Measurements from ENCODE around the gene SDCBP2.

SDCBP2 gene

GRCh38 chr20:1328680-1329330, at the start of gene SDCBP2:
TSS of gene SDCBP2 (minus strand) at chr20:1329139. CDS start at chr20:1320416, 8,723 bp downstream.
- no peak for DNase-seq

- DNase-seq = no peak
Measured at GRCh38 chr20:1378735-1379125, 49.8 kb upstream of the SDCBP2 start.

GRCh38 chr20:1377984-1378734, 49.2 kb upstream of the SDCBP2 start:
- DNase-seq = peak; percentile 37

- no peak for DNase-seq
Measured at GRCh38 chr20:1377341-1377871, 48.5 kb upstream of the SDCBP2 start.

GRCh38 chr20:1376408-1377270, 47.7 kb upstream of the SDCBP2 start:
- peak; percentile 89 for DNase-seq

- no peak for DNase-seq
Measured at GRCh38 chr20:1376007-1376406, 47.1 kb upstream of the SDCBP2 start.

GRCh38 chr20:1375515-1375914, 46.6 kb upstream of the SDCBP2 start:
- peak; percentile 16 for DNase-seq

GRCh38 chr20:1374246-1374645, 45.3 kb upstream of the SDCBP2 start:
- no peak for DNase-seq

GRCh38 chr20:1373614-1374013, 44.7 kb upstream of the SDCBP2 start:
- no peak for DNase-seq

GRCh38 chr20:1373036-1373435, 44.1 kb upstream of the SDCBP2 start:
- no peak for DNase-seq

GRCh38 chr20:1371830-1372539, 43.0 kb upstream of the SDCBP2 start:
- DNase-seq = no peak

- no peak for DNase-seq
Measured at GRCh38 chr20:1371202-1371782, 42.4 kb upstream of the SDCBP2 start.

GRCh38 chr20:1370548-1371110, 41.7 kb upstream of the SDCBP2 start:
- DNase-seq = no peak

GRCh38 chr20:1369970-1370369, 41.0 kb upstream of the SDCBP2 start:
- no peak for DNase-seq

- DNase-seq = no peak
Measured at GRCh38 chr20:1368448-1369199, 39.7 kb upstream of the SDCBP2 start.

- DNase-seq = no peak
Measured at GRCh38 chr20:1367479-1367878, 38.5 kb upstream of the SDCBP2 start.

GRCh38 chr20:1364106-1364505, 35.2 kb upstream of the SDCBP2 start:
- DNase-seq = no peak

GRCh38 chr20:1363522-1363921, 34.6 kb upstream of the SDCBP2 start:
- DNase-seq = no peak

- DNase-seq = no peak
Measured at GRCh38 chr20:1362484-1362883, 33.5 kb upstream of the SDCBP2 start.

GRCh38 chr20:1360094-1360846, 31.3 kb upstream of the SDCBP2 start:
- no peak for DNase-seq
